Hippocampal formation (tissue), 2 donors: ENCODE results near the gene HPX.

ENCODE experiments used
- DNase-seq, 2 donors: peaks; one replicate each; lab custom pipeline; 2025; lab: John Stamatoyannopoulos, UW

HPX gene

DNA sequence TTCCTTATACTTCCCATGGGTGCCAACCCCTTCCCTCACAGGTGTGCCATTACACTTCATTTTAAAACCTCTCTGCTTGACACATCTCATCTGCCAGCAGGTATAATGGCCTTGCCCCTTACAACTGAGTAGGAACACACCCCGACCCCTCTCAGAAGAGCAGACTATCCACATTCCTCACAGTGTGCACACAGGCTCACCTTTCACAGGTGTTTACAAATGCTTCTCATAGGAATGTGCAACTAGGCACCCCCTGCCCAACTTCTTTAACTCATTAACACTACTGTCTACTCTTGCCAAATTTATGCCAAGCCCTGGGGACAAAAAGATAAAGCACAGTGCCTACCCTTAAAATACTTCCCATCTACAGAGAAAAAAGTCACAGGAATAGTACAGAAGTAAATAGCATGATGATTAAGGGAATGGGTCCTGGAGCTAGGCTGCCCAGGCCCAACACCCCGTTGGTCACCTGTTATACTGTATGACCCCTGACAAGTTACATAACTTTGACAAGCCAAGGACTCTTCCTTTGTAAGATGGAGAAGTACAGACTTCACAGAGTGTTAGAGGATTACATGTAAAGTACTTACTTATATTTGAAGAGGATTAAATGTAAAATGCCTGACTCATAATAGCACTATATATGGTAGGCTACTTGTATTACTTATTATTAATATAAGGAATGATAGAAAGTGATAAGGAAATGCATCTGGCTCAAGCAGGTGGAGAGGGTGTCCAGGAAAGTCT, 17.7 kb upstream of the HPX start:
- no peak for DNase-seq

DNA sequence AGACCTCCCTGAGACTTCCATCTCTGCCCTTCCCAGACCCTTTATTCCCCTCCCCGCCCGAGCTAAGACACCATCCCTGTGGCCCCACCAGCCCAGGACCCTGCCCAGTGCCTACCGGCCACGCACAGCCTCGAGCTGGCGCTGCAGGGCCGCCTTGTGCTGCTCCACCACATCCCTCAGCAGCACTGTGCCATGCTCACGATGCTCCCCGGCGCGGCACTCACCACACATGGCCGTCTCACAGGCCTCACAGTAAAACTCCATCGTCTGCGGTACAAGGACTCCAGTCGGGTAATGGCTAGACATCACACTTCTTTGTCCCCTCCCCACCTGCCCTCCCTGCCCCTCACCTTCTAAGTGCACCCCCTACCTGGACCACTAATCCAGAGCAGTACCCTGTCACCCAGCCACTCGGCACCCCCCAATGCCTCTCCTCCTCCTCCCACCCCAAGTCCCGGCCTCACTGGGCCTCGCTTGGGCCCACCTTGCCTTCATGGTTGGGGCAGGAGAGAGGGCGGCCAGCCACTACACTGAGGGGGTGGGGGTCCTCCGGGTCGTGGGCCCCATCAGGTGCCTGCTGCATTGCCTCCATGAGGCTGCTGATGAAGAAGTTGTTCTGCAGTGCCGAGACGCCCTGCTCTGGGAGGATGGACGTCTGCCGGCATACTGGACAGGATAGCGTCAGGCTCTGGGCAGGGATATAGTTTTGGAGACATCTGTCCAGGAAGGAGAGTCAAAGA, 17.0 kb upstream of the HPX start:
- DNase-seq = no peak

DNA sequence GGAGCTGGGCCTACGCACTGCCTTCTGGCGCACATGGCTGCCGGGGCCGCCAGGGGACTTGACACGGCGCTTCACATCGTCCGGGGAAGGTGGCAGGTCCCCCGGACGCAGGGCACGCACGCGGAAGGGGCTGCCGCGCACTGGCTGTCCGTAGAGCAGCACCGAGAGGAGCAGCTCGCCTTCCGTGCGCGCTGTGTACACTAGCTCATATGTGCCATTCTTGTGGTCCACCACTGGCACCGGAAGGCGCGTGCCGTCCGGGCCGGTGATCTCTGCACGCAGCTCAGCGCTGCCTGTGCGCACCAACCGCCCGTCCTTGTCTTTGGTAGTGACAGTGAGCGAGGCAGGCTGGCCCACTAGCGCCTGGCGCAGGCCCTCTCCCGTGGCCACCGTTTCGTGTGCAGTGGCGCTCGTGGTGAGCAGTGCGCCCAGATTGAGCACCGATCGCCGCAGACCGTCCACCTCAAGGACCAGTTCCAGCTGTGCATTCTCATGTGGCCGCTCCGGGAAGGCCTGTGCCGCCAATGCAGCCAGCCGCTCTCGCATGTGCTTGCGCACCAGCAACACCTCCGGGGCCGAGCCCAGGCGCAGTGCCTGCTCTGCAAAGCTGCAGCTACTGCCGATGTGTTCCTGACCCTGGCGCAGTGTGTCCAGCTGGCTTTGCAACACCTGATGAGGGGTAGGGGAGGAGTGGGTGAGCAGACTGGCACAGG, 15.7 kb upstream of the HPX start:
- no peak for DNase-seq

DNA sequence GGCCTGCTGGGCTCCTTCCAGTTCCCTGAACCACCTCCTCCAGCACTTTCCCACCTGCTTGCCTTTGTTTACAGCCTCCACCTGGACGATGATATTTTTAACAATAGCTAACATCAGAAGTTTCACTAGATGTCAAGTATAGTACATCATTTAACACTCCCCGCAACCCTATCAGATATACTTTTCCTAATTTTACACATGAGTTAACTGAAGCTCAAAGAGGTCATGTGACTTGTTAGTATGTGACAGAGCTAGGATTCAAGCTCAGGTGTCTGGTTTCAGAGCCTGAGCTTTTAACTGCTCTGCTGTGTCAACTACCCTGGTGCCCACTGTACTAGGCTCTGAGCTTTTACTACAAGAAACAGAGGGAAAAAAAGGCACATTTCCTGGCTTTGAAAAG, 14.3 kb upstream of the HPX start:
- no peak for DNase-seq

DNA sequence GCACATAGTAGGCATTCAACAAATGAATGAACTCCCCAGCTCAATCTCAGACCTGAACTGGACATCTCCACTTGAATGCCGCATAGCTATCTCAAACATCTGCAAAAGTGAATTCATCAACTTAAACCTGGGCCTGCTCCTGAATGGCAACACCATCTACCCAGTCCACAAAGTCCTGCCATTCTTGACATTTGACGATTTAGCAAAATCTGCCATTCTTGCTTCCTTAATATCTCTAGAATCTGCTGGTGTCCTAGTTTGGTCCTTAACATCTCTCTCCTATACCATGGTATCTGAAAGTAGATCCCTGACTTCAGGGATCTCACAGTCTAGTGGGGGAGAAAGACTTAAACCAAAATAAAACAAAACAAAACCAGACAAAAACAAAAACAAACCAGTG, 12.4 kb upstream of the HPX start:
- DNase-seq = no peak

DNA sequence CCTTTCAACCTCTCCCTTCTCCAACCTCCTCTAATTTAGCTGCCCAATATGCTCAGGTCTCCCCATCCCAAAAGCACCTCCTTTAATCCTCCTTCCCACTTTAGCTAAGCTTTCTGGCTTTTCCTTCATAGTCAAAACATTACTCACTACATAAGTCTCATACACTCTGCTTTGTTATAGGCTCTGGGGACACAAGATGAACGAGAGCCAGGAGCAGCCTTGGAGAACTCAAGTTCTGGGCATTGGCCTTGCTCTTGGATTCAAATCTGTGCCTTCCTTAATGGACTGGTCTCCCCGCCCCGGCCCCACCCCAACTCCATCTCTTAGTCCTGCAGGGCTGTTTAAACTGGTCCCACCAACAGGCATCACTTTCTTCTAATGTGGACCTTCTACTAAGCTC, 11.4 kb upstream of the HPX start:
- no peak for DNase-seq

DNA sequence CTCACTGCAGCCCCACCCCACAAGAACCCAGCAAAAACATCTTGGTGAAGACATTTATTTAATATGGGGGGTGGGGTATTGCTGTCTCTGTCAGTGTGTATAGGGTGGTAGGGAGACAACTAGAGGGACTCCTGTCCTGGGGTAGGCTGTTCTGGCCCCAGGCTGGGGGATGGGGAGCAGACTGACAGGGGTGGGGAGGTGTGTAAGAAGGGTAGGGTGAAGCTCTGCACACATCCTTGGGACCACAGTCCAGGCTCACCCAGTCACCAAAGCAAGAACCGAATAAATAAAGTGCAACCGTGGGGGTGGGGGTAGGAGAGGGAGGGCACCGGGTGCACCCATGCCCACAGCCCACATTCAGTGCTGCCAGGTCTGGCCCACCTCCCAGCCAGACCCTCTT, 7.8 kb upstream of the HPX start:
- DNase-seq = no peak

DNA sequence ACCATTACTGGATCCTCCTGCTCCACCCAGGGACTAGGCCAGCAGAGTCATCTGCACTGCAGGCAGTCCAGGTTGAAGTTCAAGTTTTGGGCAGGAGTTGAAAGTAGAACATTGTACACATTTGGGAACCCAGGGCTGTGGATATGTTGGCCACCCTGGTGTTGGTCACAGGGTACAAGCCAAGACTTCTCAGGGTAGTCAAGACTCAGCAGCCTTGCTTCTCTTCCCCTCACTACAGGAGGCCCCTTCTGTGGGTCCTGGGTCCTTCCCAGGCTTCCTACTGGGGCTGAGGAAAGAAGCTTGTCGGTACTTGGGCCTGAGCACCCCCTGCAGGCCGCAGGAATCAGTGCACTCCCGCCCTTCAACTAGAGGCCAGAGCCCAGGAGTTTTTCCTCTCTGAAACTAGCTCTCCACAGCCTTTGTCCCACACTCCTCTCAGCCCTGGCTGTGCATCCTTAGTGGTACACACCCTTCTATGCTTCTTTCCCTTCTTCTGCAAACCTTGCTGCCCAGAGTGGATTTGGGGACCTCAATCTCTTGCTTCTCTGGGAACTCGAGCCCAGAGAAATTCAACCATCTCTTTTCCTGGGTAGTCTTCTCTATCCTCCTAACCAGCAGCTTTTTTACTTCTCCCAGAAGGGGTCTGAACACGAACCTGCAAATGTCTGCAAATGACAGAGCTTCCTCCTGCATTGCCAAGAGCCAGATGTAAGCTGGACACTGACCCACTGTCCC, 2.6 kb upstream of the HPX start:
- DNase-seq = peak; percentile 47 to 73

DNA sequence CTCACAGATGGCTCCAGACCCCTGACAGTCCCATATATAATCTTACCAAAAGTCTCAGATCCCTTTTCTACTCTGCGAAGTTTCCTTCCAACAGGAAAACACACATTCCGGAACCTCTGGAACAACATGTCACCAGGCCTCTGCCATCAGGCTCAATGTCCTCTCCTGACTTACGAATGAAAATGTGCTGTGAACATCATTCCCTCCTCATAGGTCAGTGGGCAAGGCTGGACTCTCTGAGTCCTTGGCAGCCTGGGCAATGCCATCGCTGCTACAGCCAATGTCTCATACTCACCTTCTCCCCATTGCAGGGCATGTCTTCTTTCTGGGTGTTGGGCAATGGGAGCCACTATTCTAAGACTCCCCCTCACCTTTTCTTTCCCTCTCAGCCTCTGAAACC, 1.7 kb upstream of the HPX start:
- DNase-seq = no peak

DNA sequence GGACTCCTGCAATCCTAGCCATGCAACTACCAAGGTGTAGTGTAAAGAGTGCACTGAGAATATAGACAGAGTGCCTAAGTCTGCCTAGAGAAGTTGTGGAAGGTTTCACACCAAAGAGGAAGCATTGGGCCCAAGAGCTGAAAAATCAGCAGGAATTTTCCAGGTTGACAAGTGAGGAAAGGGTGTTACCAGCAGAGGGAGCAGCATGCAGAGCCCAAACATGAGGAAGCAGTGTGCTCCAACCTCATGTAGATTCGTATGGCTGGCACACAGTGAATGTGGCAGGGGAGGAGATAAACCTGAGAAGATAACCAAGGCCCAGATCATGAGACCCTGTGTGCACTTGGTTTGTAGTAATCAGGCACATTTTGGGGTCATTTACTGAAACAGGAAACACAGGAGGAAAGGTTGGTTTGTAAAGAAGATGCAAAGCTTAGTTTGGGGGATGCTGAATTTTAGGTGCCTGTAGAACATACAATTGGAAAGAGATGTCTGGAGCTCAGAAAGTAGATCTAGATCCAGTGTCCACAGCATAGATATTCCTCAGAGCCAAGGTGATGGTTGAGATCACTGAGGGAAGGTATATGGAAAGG, 1.7 kb downstream of the HPX start:
- peak; percentile 47 to 51 for DNase-seq

DNA sequence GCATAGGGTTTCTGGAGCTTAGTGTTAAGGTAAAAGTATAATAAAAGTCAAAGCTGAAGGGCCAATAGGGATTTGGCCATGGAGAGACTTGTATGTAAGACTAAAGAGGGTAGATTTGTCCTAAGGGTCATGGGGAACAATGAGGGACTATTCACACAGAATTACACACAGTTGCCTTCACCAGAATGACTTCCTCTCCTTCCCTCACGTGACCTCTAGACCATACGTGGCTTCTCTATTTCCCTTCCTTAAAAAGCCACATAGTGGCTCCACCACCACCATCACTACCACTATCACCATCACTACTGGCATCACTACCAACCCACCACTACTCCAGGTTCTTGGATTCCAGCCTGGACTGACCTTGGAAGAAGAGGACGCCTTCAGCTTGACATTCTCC, 2.8 kb downstream of the HPX start:
- no peak for DNase-seq

DNA sequence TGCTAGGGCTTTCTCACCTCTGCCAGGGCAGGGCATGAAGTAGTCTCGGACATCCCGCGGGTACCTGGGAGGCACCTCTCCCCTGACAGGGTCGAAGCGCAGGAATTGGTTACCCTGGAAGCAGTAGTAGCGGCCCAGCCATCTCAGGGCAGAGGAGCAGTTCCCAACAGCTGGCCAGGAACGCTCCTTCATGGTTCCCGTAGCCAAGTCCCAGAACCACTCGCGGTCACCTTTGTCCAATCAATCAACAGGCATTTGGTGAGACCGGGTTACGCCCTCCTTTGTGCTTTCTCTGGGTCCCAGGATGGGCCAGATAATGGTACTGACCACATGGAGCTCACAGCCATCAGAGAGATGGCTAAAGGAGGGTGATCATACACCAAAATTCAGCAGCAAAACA, 3.4 kb downstream of the HPX start:
- DNase-seq = no peak

DNA sequence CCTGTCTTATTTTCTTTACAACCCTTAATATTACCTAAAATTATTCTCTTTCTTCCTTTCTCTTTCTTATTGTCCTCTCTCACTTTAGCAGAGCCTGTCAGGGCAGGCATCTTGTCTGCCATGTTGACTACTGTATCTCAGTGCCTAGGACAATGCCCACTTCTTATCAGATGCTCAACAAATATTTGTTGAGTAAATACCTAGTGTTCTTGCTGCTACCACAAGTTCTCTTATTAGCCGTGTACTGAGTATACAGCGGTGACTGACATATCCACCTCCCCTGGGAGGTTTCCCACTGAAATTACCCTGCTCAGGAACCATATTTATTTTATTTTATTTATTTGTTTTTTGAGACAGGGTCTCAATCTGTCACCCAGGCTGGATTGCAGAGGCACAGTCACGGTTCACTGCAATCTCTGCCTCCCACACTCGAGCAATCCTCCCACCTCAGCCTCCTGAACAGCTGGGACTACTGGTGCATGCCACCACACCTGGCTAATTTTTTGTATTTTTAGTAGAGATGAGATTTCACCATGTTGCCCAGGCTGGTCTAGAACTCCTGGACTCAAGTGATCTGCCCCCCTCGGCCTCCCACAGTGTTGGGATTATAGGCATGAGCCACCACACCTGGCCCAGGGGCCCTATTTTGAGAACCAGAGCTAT, 6.7 kb downstream of the HPX start:
- no peak for DNase-seq

DNA sequence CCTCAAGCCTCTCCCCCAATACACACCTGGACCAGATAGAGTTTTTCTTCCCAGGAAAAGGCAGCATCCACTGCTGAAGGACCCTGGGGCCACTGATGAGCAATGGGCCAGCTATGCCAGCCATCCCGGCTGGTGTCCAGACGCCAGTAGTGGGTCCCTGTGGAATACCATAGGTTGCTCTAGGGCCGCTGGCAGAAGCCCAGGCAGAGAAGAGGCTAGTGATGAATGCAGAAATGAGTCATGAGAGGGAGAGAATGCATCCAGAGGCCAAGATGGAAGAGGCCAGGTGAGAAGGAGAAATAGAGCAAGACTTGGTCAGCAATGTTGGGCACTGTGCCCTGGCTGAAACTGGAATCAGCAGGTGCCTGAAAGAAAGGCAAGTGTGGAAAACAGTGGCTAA, 8.9 kb downstream of the HPX start:
- DNase-seq = no peak

DNA sequence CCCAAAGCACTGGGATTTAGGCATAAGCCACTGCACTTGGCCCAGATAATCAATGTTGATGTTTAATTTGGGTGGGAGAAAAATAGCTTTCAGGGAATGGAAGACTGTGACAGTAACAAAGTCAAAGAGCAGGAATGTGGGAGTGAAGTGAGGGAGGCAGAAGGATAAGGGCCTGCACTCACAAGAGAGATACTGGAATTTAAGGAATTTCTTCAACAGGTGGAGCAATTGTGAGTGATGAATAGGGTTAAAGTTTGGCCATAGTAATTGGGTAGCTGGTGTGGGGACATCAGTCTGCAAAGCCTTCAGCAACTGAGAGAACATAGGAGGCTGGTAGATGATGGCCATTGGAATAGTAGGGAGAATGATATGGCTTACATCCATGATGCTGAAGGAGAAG, 13.3 kb downstream of the HPX start:
- DNase-seq = no peak

DNA sequence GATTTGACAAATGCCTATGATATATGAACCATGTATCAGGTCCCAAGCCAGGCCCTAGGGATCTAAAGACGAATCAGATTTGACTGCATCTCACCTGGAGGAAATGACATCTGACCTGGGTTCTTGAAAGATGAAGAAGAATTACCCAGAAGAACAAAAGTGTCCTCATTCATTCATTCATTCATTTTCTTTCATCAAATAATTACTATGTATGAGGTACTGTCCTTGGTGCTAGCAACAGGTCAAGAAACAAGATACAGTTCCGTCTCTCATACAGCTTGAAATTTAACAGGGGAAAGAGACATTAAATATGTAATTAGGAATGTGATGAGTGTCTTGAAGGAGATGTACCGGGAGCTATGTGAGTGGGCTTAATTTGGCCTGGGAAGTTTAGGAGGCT, 20.1 kb downstream of the HPX start:
- no peak for DNase-seq

DNA sequence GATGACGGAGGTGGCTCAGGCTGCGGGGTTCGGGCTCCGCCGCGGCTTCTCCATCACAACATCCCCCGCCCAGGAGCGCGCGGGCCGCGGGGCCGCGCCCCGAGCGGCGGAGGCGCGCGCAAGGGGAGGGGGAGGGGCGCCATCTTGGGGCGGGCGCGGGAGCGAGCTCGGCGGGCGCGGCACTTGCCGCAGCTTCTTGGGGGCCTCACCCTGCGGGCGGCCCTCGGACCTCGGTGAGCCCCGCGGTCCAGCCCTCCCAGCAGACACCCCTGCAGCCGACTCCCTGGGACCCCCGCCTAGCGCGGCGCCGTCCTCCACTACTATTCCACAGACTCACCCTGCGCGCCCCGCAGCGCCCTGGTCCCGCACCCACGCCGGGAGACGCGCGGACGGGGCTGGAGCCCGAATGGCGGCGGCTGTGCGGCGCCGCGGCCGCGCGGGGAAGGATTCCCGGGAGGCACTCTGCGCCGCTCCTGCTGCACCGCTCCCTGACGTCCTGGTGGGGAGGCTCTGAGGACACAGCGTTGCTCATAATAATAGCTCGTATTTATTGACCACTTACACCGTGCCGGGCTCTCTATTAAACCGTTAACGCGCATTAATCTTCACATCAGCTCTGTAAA, 21.7 kb downstream of the HPX start, which contains the start of gene APBB1:
Gene APBB1, minus strand, starts transcription at position 86 of the 623 bp plus-strand sequence. CDS start 7,747 bp downstream, outside the sequence.
- peak; percentile 59 to 80 for DNase-seq

DNA sequence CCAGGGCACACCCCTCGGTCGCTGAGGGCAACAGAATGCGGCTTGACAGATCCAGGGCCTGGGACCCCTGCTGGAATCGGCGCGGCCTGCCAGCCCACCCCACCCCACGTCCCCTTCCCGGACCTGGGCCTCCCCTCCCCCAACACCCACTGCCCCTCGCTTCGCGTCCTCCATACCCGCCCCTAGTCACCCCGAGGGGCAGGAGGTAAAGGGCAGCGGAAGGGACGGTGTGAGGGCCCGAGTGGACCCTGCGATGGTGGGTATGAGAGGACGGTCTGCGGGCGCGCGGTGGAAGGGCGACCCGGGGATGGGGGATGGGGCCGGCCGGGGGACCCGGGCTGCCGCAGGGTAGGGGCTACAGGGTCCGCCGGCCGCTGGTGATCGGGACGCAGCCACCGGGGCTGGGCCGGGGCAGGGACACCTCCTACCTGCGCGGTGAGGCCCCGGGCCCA, 22.2 kb downstream of the HPX start:
- peak in 1 of 2 donors; percentile 54 for DNase-seq

DNA sequence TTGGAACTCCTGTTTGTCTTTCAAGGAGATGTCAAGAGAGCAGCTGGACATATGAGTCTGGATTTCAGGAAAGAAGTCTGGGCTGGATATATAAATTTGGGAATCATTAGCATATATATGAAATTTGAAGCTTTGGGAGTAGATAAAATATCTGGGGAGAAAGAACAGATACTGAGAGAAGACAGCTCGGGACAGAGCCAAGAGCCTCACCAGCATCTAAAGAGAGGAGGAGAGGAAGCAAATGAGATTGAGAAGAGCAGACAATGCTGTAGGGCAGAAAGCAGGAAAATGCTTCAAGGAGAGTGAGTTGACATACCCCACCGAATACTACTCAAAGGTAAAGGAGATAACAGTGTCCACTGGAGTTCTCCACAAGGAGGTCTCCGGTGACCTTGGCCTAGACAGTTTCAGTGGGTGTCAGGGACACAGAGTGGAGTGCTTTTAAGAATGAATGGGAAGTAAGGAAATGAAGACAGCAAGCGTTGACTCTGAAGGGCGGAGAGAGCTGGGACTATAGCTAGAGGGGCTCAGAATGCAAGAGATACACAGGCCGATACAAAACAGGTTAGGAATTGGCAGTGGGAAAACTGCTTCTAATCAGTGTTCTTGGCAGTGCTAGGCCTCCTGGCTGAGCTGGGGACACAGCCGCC, 22.8 kb downstream of the HPX start:
- DNase-seq = no peak

DNA sequence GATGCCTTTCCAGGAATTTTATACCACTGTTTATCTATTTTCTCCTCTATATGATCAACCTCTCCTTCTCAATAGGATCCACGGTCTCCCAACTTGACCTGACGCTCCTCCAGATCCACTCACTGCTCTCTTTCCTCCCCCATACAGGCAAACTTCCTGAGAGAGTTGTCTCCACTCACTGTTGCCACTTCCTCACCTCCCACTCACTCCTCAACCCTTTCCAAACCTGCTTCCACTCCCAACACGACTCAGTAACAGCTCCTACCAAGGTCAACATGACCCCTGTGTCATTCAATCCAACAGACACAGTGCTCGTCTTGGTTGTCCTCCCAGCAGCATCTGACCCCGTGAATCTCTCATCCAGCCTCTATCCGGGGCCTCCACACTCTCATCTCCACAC, 25.0 kb downstream of the HPX start:
- DNase-seq = no peak
